ENCODE data around the gene ELL. TPM values are rescaled to one million over a fixed set of nuclear protein-coding genes. Genes with fewer than 3 reads are reported as not detected.

The ELL gene
- total RNA-seq, 2 experiments from 2014 or later: 46.2 to 46.8 TPM

GRCh38 chr19:18477042-18477779 lies 44.7 kb downstream of the ELL start:
- ChIA-PET CTCF (interaction anchor here (1.3 kb wide), 1 partner anchor 19 kb away, joined by 3 read pairs; no protein-coding TSS in a partner anchor), POLR2A (no interaction called here)
- no peaks in the 10 kb centered on the region for H3K27me3 Mint-ChIP-seq
- H3K27ac Mint-ChIP-seq: peak overlapping the region; percentile 70
- H3K4me1 ChIP-seq (ENCODE audit: insufficient read depth, low read length): peaks cover 88% of the 10 kb centered on the region
- DNase-seq: peak in 4 of 14 experiments; percentile 14 to 68 (median 44)
- peak overlapping the region in 1 of 2 donors; percentile 41 for H3K27ac ChIP-seq (ENCODE audit: low read depth in 1 of 2, low read length in 2 of 2)
- no peak for TF ChIP-seq CTCF (IDR thresholded peaks at IDR 0.05)
- no peak for ATAC-seq (ENCODE audit: poor library complexity)
- intact Hi-C loops (cut with DNase I, micrococcal nuclease): no loop called here
- H3K9me3 ChIP-seq (ENCODE audit: control insufficient read depth in 1 of 2, insufficient read depth in 1 of 2, low read length in 2 of 2): no peaks in the 10 kb centered on the region
- peaks cover 66% of the 10 kb centered on the region for H3K4me1 Mint-ChIP-seq (ENCODE audit: low read depth)
- peaks cover 20% of the 10 kb centered on the region for H3K36me3 ChIP-seq (ENCODE audit: insufficient read depth, low read length)
- H3K36me3 Mint-ChIP-seq (ENCODE audit: low read depth): peaks cover 1% of the 10 kb centered on the region
- peak overlapping the region; percentile 57 for H3K4me3 Mint-ChIP-seq
- H3K9me3 Mint-ChIP-seq: no peaks in the 10 kb centered on the region
- no peak overlapping the region for H3K4me3 ChIP-seq (ENCODE audit: low read length)
- H3K27me3 ChIP-seq (ENCODE audit: control insufficient read depth in 1 of 2, insufficient read depth in 2 of 2, low read length in 2 of 2): no peaks in the 10 kb centered on the region

GRCh38 chr19:18476507-18477041 lies 45.3 kb downstream of the ELL start:
- no peak for DNase-seq
- Histone ChIP-seq H3K36me3 (ENCODE audit: insufficient read depth, low read length) (peaks cover 22% of the 10 kb centered on the region), H3K9me3 (ENCODE audit: control insufficient read depth in 1 of 2, insufficient read depth in 1 of 2, low read length in 2 of 2) (no peaks in the 10 kb centered on the region), H3K27me3 (ENCODE audit: control insufficient read depth in 1 of 2, insufficient read depth in 2 of 2, low read length in 2 of 2) (no peaks in the 10 kb centered on the region), H3K4me3 (ENCODE audit: low read length) (no peak overlapping the region), H3K27ac (ENCODE audit: low read depth in 1 of 2, low read length in 2 of 2) (no peak overlapping the region), H3K4me1 (ENCODE audit: insufficient read depth, low read length) (peaks cover 88% of the 10 kb centered on the region)
- TF ChIP-seq CTCF (IDR thresholded peaks at IDR 0.05): no peak
- peaks cover 8% of the 10 kb centered on the region for H3K36me3 Mint-ChIP-seq (ENCODE audit: low read depth)
- no peaks in the 10 kb centered on the region for H3K9me3 Mint-ChIP-seq
- H3K4me3 Mint-ChIP-seq: no peak overlapping the region
- CTCF ChIA-PET: interaction anchor here (1.3 to 2.4 kb wide), 2 partner anchors 15 to 20 kb away, joined by 3 to 6 read pairs; no protein-coding TSS in a partner anchor
- POLR2A ChIA-PET: no interaction called here
- no peak for ATAC-seq (ENCODE audit: poor library complexity)
- intact Hi-C loops (cut with DNase I, micrococcal nuclease): no loop called here
- H3K4me1 Mint-ChIP-seq (ENCODE audit: low read depth): peaks cover 65% of the 10 kb centered on the region
- no peaks in the 10 kb centered on the region for H3K27me3 Mint-ChIP-seq
- H3K27ac Mint-ChIP-seq: peak overlapping the region; percentile 70

DNA sequence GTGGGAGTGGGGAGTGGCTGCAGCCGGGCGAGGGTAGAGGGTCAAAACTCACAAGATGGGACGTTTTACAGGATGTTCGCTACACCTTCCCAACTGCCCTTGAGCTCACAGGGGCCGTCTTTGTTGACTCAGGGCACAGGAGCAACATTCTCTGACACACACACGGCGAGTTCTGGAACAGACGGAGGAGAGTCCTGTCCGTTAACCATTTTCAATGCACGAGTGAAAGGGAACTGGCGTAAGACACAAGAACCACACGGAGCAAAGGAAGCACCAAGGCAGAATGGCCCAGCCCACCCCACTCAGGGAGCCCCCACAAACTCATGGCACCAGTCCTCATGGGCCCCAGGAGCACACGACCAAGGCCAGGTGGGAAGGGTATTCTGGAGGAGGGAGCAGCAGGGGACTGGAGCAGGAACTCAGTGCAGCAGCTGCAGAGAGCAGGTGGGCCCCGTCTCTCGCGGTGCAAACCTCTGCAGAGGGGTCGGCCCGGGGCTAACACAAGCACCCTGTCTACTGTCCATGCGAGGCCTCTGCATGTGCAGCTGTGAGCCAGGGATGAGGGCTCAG lies 46.0 kb downstream of the ELL start:
- POLR2A ChIA-PET: interaction anchor here (1.0 kb wide), 1 partner anchor 22 kb away, joined by 3 read pairs; no protein-coding TSS in a partner anchor
- intact Hi-C loops (cut with DNase I, micrococcal nuclease): no loop called here
- no peak for TF ChIP-seq CTCF (IDR thresholded peaks at IDR 0.05)
- H3K27me3 ChIP-seq (ENCODE audit: control insufficient read depth in 1 of 2, insufficient read depth in 2 of 2, low read length in 2 of 2): no peaks in the 10 kb centered on the region
- no peak for DNase-seq
- peaks cover 25% of the 10 kb centered on the region for H3K36me3 ChIP-seq (ENCODE audit: insufficient read depth, low read length)
- Mint-ChIP-seq H3K36me3 (ENCODE audit: low read depth) (peaks cover 14% of the 10 kb centered on the region), H3K4me3 (no peak overlapping the region), H3K4me1 (ENCODE audit: low read depth) (peaks cover 58% of the 10 kb centered on the region), H3K27ac (peak overlapping the region; percentile 83), H3K27me3 (no peaks in the 10 kb centered on the region), H3K9me3 (no peaks in the 10 kb centered on the region)
- H3K9me3 ChIP-seq (ENCODE audit: control insufficient read depth in 1 of 2, insufficient read depth in 1 of 2, low read length in 2 of 2): no peaks in the 10 kb centered on the region
- CTCF ChIA-PET: interaction anchor here (1.1 to 2.4 kb wide), 3 partner anchors 14 to 44 kb away, joined by 5 to 6 read pairs (median 5); no protein-coding TSS in a partner anchor
- peaks cover 80% of the 10 kb centered on the region for H3K4me1 ChIP-seq (ENCODE audit: insufficient read depth, low read length)
- no peak overlapping the region for H3K4me3 ChIP-seq (ENCODE audit: low read length)
- no peak for ATAC-seq (ENCODE audit: poor library complexity)
- peak overlapping the region in 1 of 2 donors; percentile 54 for H3K27ac ChIP-seq (ENCODE audit: low read depth in 1 of 2, low read length in 2 of 2)

Measured in CD4-positive, alpha-beta T cell (primary cell).